H1 (cell line): ENCODE measurements around the gene TOR4A.

Source experiments
- CHD2 ChIP-seq: IDR thresholded peaks from 2 replicates; pipeline ENCODE4 v1.6.1; 2012; ENCODE audit warnings: low read length, improper control_type of control experiment
- EZH2 ChIP-seq: fragments of 200-600 bp; sonication (generic); IDR thresholded peaks from 2 replicates; pipeline ENCODE4 v1.7.1; 2012; ENCODE audit warnings: low read depth, mild to moderate bottlenecking, moderate library complexity, low read length, inconsistent platforms; ENCODE audit not compliant: severe bottlenecking
- JUND ChIP-seq: IDR thresholded peaks from 2 replicates; pipeline ENCODE4 v1.6.1; 2011; ENCODE audit warnings: mild to moderate bottlenecking, improper control_type of control experiment, low read length
- NRF1 ChIP-seq: IDR thresholded peaks from 2 replicates; pipeline ENCODE4 v1.6.1; 2011; ENCODE audit warnings: mild to moderate bottlenecking, low read depth, low read length, improper control_type of control experiment
- POLR2A ChIP-seq, 2 experiments: IDR thresholded peaks; 1 replicate in 1 of 2; 2 replicates in 1 of 2; pipeline ENCODE4 v1.6.1; 2011; ENCODE audit warnings: low read depth in 2 of 2, low read length in 2 of 2, mild to moderate bottlenecking in 2 of 2; ENCODE audit errors: control extremely low read depth in 1 of 2
- POLR2AphosphoS5 ChIP-seq: IDR thresholded peaks from 2 replicates; pipeline ENCODE4 v1.6.1; 2011; ENCODE audit warnings: low read depth, low read length
- RAD21 ChIP-seq, 2 experiments: IDR thresholded peaks in 1 of 2; conservative IDR thresholded peaks in 1 of 2; 2 replicates each; pipeline ENCODE4 v1.6.1; 2011; ENCODE audit warnings: low read depth in 2 of 2, low read length in 2 of 2, improper control_type of control experiment in 1 of 2, inconsistent platforms in 1 of 2, mild to moderate bottlenecking in 1 of 2, moderate library complexity in 1 of 2
- RXRA ChIP-seq: IDR thresholded peaks from 2 replicates; pipeline ENCODE4 v1.6.1; 2011; ENCODE audit warnings: low read depth, mild to moderate bottlenecking, low read length, moderate library complexity; ENCODE audit not compliant: insufficient read depth
- SP1 ChIP-seq: IDR thresholded peaks from 2 replicates; pipeline ENCODE4 v1.6.1; 2011; ENCODE audit warnings: low read depth, low read length
- TF ChIP-seq, protein P1 (sequence below), 3 experiments: IDR thresholded peaks; 1 replicate in 2 of 3; 2 replicates in 1 of 3; pipeline versions ENCODE4 v1.5.1 to v1.6.1; 2011; ENCODE audit warnings: low read length in 3 of 3, mild to moderate bottlenecking in 3 of 3, inconsistent platforms in 2 of 3, low read depth in 1 of 3, moderate library complexity in 1 of 3; ENCODE audit not compliant: insufficient read depth in 1 of 3; ENCODE audit errors: control extremely low read depth in 1 of 3

- TF ChIP-seq, protein P1, sequence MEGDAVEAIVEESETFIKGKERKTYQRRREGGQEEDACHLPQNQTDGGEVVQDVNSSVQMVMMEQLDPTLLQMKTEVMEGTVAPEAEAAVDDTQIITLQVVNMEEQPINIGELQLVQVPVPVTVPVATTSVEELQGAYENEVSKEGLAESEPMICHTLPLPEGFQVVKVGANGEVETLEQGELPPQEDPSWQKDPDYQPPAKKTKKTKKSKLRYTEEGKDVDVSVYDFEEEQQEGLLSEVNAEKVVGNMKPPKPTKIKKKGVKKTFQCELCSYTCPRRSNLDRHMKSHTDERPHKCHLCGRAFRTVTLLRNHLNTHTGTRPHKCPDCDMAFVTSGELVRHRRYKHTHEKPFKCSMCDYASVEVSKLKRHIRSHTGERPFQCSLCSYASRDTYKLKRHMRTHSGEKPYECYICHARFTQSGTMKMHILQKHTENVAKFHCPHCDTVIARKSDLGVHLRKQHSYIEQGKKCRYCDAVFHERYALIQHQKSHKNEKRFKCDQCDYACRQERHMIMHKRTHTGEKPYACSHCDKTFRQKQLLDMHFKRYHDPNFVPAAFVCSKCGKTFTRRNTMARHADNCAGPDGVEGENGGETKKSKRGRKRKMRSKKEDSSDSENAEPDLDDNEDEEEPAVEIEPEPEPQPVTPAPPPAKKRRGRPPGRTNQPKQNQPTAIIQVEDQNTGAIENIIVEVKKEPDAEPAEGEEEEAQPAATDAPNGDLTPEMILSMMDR (IDR thresholded peaks at IDR 0.05; ENCODE audit: control extremely low read depth in 1 of 3, insufficient read depth in 1 of 3, low read depth in 1 of 3, low read length in 3 of 3) = peak; percentile 82 to 87 (median 84)
- TF ChIP-seq SP1 (no peak), POLR2AphosphoS5 (no peak), EZH2 (no peak), POLR2A (IDR thresholded peaks at IDR 0.05; ENCODE audit: control extremely low read depth in 1 of 2, low read depth in 2 of 2, low read length in 2 of 2) (no peak), NRF1 (no peak), RXRA (no peak), RAD21 (IDR thresholded peaks at IDR 0.05 in 1 of 2, conservative IDR thresholded peaks at IDR 0.05 in 1 of 2; ENCODE audit: low read depth in 2 of 2, low read length in 2 of 2) (peak; percentile 91 to 92), JUND (no peak), CHD2 (no peak)
Measured at GRCh38 chr9:137286975-137287383, 9.5 kb downstream of the TOR4A start.
